ENCODE measurements around the gene IQSEC2. TPM values are rescaled to one million over a fixed set of nuclear protein-coding genes. Genes with fewer than 3 reads are reported as not detected.

Gene IQSEC2
- polyA plus RNA-seq, 1 experiment: 13.5 TPM

- Histone ChIP-seq H3K4me3 (ENCODE audit: low read depth, low read length) (no peak overlapping the region), H3K27me3 (ENCODE audit: control insufficient read depth, insufficient read depth, low read length) (no peaks in the 10 kb centered on the region), H3K36me3 (ENCODE audit: control insufficient read depth, insufficient read depth, low read length) (no peaks in the 10 kb centered on the region)
- DNase-seq (ENCODE audit: low read depth): no peak
- ChIA-PET POLR2A (no interaction called here), CTCF (interaction anchor here (0.6 to 1.9 kb wide), 4 partner anchors 22 to 171 kb away, joined by 3 to 7 read pairs (median 4); no protein-coding TSS in a partner anchor)
- no peak for TF ChIP-seq CTCF (IDR thresholded peaks at IDR 0.05; ENCODE audit: insufficient read depth, low read depth, low read length)
Measured at GRCh38 chrX:53262189-53262917, 19.0 kb downstream of the IQSEC2 start.

GRCh38 chrX:53261355-53261972 is 19.9 kb downstream of the IQSEC2 start:
- no peaks in the 10 kb centered on the region for H3K27me3 ChIP-seq (ENCODE audit: control insufficient read depth, insufficient read depth, low read length)
- TF ChIP-seq CTCF (IDR thresholded peaks at IDR 0.05; ENCODE audit: insufficient read depth, low read depth, low read length): no peak
- DNase-seq (ENCODE audit: low read depth): no peak
- no peak overlapping the region for H3K4me3 ChIP-seq (ENCODE audit: low read depth, low read length)
- ChIA-PET CTCF (interaction anchor here (0.6 to 1.9 kb wide), 2 partner anchors 23 to 172 kb away, joined by 4 to 7 read pairs; no protein-coding TSS in a partner anchor), POLR2A (no interaction called here)
- no peaks in the 10 kb centered on the region for H3K36me3 ChIP-seq (ENCODE audit: control insufficient read depth, insufficient read depth, low read length)

- Histone ChIP-seq H3K27me3 (ENCODE audit: control insufficient read depth, insufficient read depth, low read length) (no peaks in the 10 kb centered on the region), H3K4me3 (ENCODE audit: low read depth, low read length) (no peak overlapping the region), H3K36me3 (ENCODE audit: control insufficient read depth, insufficient read depth, low read length) (no peaks in the 10 kb centered on the region)
- DNase-seq (ENCODE audit: low read depth): no peak
- TF ChIP-seq CTCF (IDR thresholded peaks at IDR 0.05; ENCODE audit: insufficient read depth, low read depth, low read length): no peak
- ChIA-PET POLR2A (no interaction called here), CTCF (no interaction called here)
Measured at GRCh38 chrX:53260836-53261235, 20.5 kb downstream of the IQSEC2 start.

GRCh38 chrX:53257670-53258423 is 23.5 kb downstream of the IQSEC2 start:
- DNase-seq (ENCODE audit: low read depth): no peak
- no peak overlapping the region for H3K4me3 ChIP-seq (ENCODE audit: low read depth, low read length)
- ChIA-PET CTCF (no interaction called here), POLR2A (no interaction called here)
- no peak for TF ChIP-seq CTCF (IDR thresholded peaks at IDR 0.05; ENCODE audit: insufficient read depth, low read depth, low read length)
- H3K27me3 ChIP-seq (ENCODE audit: control insufficient read depth, insufficient read depth, low read length): no peaks in the 10 kb centered on the region
- H3K36me3 ChIP-seq (ENCODE audit: control insufficient read depth, insufficient read depth, low read length): peaks cover 5% of the 10 kb centered on the region; the same call in 1 of the 2 replicates

GRCh38 chrX:53257166-53257565 is 24.2 kb downstream of the IQSEC2 start:
- ChIA-PET CTCF (no interaction called here), POLR2A (no interaction called here)
- DNase-seq (ENCODE audit: low read depth): no peak

More at GRCh38 chrX:53257166-53257565, 24.2 kb downstream of the IQSEC2 start:
- H3K36me3 ChIP-seq (ENCODE audit: control insufficient read depth, insufficient read depth, low read length): peaks cover 5% of the 10 kb centered on the region; the same call in 1 of the 2 replicates
- H3K4me3 ChIP-seq (ENCODE audit: low read depth, low read length): no peak overlapping the region
- H3K27me3 ChIP-seq (ENCODE audit: control insufficient read depth, insufficient read depth, low read length): no peaks in the 10 kb centered on the region
- no peak for TF ChIP-seq CTCF (IDR thresholded peaks at IDR 0.05; ENCODE audit: insufficient read depth, low read depth, low read length)
